Esophagus squamous epithelium (tissue), 4 donors: ENCODE results near the gene NLGN1.

Experiments used
- POLR2A ChIP-seq, 4 donors: fragments of 450-650 bp; IDR thresholded peaks; one replicate each; pipeline ENCODE4 v1.6.1; 2017; ENCODE audit warnings: antibody characterized with exemption in 4 of 4, mild to moderate bottlenecking in 4 of 4, moderate library complexity in 3 of 4
- TF ChIP-seq, protein P1 (sequence below), 6 experiments: fragments of 450-650 bp in 4 of 6; fragments of 200-600 bp in 2 of 6; sonication (generic) in 2 of 6; IDR thresholded peaks; one replicate each; pipeline ENCODE4 v1.5.1; 2016 to 2019; ENCODE audit warnings: antibody characterized with exemption in 6 of 6, mild to moderate bottlenecking in 4 of 6, moderate library complexity in 4 of 6

GRCh38 chr3:174223626-174224025, 826.1 kb downstream of the NLGN1 start:
- TF ChIP-seq, protein P1, sequence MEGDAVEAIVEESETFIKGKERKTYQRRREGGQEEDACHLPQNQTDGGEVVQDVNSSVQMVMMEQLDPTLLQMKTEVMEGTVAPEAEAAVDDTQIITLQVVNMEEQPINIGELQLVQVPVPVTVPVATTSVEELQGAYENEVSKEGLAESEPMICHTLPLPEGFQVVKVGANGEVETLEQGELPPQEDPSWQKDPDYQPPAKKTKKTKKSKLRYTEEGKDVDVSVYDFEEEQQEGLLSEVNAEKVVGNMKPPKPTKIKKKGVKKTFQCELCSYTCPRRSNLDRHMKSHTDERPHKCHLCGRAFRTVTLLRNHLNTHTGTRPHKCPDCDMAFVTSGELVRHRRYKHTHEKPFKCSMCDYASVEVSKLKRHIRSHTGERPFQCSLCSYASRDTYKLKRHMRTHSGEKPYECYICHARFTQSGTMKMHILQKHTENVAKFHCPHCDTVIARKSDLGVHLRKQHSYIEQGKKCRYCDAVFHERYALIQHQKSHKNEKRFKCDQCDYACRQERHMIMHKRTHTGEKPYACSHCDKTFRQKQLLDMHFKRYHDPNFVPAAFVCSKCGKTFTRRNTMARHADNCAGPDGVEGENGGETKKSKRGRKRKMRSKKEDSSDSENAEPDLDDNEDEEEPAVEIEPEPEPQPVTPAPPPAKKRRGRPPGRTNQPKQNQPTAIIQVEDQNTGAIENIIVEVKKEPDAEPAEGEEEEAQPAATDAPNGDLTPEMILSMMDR (IDR thresholded peaks at IDR 0.05): no peak
- no peak for TF ChIP-seq POLR2A (IDR thresholded peaks at IDR 0.05)
